Gastroesophageal sphincter (tissue), 4 donors: ENCODE results near the gene CMIP. TPM values are rescaled to one million over a fixed set of nuclear protein-coding genes. Genes with fewer than 3 reads are reported as not detected.
"Not testable (repeated sequence)": the region's sequence is repeated elsewhere in the genome, so short reads cannot be mapped to it uniquely, and the experiment has no call there.

Experiments
- ATAC-seq: fragments of 150-250 bp; one replicate; pipeline ENCODE4 v1.9.1; 2016; ENCODE audit warnings: mild to moderate bottlenecking, moderate library complexity
- H3K27ac ChIP-seq, 4 donors: fragments of 200-600 bp; sonication (generic) in 3 of 4; 1 replicate in 3 of 4; 2 replicates in 1 of 4; pipeline ENCODE4 v1.5.1; 2016 to 2019
- H3K27me3 ChIP-seq: fragments of 200-600 bp; sonication (generic); one replicate; pipeline ENCODE4 v1.5.1; 2019
- H3K36me3 ChIP-seq, 2 donors: fragments of 200-600 bp; sonication (generic); one replicate each; pipeline ENCODE4 v1.5.1; 2019; ENCODE audit warnings: control low read depth in 1 of 2
- H3K4me1 ChIP-seq, 3 donors: fragments of 200-600 bp; sonication (generic); 1 replicate in 2 of 3; 2 replicates in 1 of 3; pipeline ENCODE4 v1.5.1; 2016 to 2019; ENCODE audit warnings: control low read depth in 2 of 3
- H3K4me3 ChIP-seq, 2 donors: fragments of 200-600 bp; sonication (generic); one replicate each; pipeline ENCODE4 v1.5.1; 2019; ENCODE audit warnings: mild to moderate bottlenecking in 1 of 2, moderate library complexity in 1 of 2
- H3K9me3 ChIP-seq, 3 donors: fragments of 200-600 bp; sonication (generic); one replicate each; pipeline ENCODE4 v1.5.1; 2017 to 2019; ENCODE audit warnings: control low read depth in 2 of 3
- EP300 ChIP-seq: sonication (generic); formaldehyde crosslinking; IDR thresholded peaks from one replicate; pipeline ENCODE4 v1.6.1; 2017; ENCODE audit warnings: antibody characterized with exemption, mild to moderate bottlenecking
- POLR2A ChIP-seq, 2 donors: fragments of 450-650 bp; IDR thresholded peaks; one replicate each; pipeline ENCODE4 v1.6.1; 2017; ENCODE audit warnings: antibody characterized with exemption in 2 of 2, mild to moderate bottlenecking in 2 of 2, moderate library complexity in 1 of 2
- POLR2AphosphoS5 ChIP-seq: sonication (generic); formaldehyde crosslinking; IDR thresholded peaks from one replicate; pipeline ENCODE4 v1.6.1; 2017; ENCODE audit warnings: antibody characterized with exemption
- WGBS, 2 donors: methylation state at CpG; one replicate each; pipeline ENCODE4 v1.1.5; 2018; ENCODE audit warnings: low coverage in 1 of 2; 5-methylcytosine and 5-hydroxymethylcytosine counted together
- total RNA-seq, 4 donors: library from RNA; depleted of rRNA; stranded (reverse); fragments of >200 nt; gene quantifications; one replicate each; pipeline ENCODE4 v1.1.0, GENCODE V29; 2016
- TF ChIP-seq, protein P1 (sequence below), 4 experiments: fragments of 200-600 bp in 2 of 4; fragments of 450-650 bp in 2 of 4; sonication (generic) in 1 of 4; IDR thresholded peaks; one replicate each; pipeline ENCODE4 v1.5.1; 2017 to 2019; ENCODE audit warnings: antibody characterized with exemption in 4 of 4, mild to moderate bottlenecking in 2 of 4, moderate library complexity in 2 of 4

Gene CMIP
- total RNA-seq, 4 donors from 2014 or later, result 13.4 to 24.0 (median 19.2) TPM

DNA sequence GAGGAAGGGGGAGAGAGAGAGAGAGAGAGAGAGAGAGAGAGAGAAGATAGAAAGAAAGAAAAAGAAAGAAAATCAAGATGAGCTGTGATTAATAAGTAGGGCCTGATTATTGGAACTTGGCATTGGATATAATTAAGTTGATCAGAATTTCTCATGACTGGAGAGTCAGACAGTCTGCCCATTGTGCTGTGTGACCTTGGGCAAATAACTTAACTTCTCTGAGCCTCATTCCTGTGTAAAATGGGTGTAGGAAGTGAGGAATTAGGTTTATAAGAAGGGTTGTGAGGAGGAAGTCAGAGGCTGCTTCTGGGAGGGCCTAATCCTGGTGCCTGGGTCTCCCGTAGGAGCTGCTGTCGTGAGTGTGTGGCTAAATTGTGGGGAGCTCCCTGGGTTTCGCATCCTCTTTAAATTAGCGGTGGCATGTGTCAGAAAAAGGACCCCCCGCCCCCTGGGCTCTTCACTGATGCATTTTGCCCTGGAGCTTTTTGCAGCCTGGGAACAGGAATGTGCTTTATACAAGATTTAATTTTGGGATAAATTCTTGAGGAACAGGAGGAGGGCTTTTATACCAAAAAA, 76.0 kb downstream of the CMIP start:
- TF ChIP-seq EP300, result no peak
- no peak for TF ChIP-seq POLR2A (IDR thresholded peaks at IDR 0.05)
- TF ChIP-seq POLR2AphosphoS5, result no peak
- TF ChIP-seq, protein P1, sequence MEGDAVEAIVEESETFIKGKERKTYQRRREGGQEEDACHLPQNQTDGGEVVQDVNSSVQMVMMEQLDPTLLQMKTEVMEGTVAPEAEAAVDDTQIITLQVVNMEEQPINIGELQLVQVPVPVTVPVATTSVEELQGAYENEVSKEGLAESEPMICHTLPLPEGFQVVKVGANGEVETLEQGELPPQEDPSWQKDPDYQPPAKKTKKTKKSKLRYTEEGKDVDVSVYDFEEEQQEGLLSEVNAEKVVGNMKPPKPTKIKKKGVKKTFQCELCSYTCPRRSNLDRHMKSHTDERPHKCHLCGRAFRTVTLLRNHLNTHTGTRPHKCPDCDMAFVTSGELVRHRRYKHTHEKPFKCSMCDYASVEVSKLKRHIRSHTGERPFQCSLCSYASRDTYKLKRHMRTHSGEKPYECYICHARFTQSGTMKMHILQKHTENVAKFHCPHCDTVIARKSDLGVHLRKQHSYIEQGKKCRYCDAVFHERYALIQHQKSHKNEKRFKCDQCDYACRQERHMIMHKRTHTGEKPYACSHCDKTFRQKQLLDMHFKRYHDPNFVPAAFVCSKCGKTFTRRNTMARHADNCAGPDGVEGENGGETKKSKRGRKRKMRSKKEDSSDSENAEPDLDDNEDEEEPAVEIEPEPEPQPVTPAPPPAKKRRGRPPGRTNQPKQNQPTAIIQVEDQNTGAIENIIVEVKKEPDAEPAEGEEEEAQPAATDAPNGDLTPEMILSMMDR (IDR thresholded peaks at IDR 0.05), result no peak
- Histone ChIP-seq H3K4me1 (peaks cover 0 to 25% (median 3%) of the 10 kb centered on the region in 3 donors), H3K27me3 (no peaks in the 10 kb centered on the region), H3K4me3 (no peak overlapping the region), H3K36me3 (no peaks in the 10 kb centered on the region), H3K27ac (no peak overlapping the region), H3K9me3 (no peaks in the 10 kb centered on the region)
- no peak for ATAC-seq
- 89 to 96% methylated on average over 4 to 5 of the region's 5 CpGs for WGBS, 2 donors

DNA sequence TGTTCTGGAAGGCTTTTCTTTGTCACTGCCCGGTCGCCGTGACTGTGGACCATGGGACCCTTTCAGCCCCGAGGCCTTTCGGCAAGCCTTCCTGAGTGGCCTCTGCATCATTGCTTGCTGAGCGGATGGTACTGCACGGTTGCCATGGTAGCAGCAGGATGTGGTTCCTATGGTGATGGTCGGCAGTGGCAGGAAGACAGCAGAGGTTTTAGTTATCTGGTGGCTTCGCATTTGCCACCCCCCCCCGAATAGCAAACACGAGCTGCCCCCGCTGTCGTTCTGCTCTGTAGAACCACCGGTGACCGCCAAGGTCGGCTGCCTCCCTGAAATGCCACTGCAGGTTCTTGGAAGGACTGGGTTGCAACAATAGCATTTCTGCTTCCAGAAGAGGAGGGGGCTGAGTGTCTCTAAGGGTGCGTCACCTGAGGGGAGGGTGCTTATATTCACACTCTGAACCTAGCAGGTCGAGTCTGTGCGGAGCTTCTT, 76.6 kb downstream of the CMIP start:
- WGBS, 2 donors, result 82 to 83% methylated on average over 2 to 10 of the region's 19 CpGs
- Histone ChIP-seq H3K4me1 (peaks cover 0 to 30% (median 4%) of the 10 kb centered on the region in 3 donors), H3K27me3 (no peaks in the 10 kb centered on the region), H3K36me3 (no peaks in the 10 kb centered on the region), H3K4me3 (no peak overlapping the region), H3K9me3 (no peaks in the 10 kb centered on the region), H3K27ac (no peak overlapping the region)
- TF ChIP-seq POLR2AphosphoS5, result no peak
- TF ChIP-seq, protein P1 (IDR thresholded peaks at IDR 0.05), result no peak
- no peak for TF ChIP-seq EP300
- TF ChIP-seq POLR2A (IDR thresholded peaks at IDR 0.05), result no peak
- ATAC-seq, result no peak

DNA sequence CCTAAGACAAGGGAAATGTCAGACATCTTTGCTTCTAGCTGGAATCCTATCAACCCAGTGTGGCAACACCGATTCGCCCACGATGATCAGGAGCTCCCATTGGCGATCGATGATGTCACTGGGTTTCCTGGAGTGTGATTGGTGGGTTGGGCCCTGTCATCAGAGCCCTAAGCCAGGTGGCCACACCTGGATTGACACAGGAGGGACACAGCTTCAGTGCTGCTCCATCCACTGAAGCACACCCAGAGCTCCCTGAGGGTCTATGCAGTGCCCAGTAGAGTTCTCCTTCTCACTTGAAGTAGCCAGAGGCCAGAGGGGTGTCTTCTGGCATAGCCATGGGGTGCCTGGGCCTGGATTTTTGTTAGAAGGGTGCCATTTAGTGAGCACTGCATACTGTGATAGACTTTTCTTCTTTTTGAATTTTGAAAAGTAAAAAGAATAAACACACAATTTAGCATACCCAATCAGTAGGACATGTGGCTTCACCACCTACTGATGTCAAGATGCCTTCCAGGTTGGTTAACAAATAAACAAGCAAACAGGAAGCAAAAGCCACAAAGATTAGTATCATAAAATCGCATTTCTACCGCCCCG, 77.6 kb downstream of the CMIP start:
- H3K27ac ChIP-seq, result no peak overlapping the region
- WGBS, 2 donors, result 78 to 95% methylated on average over 3 to 8 of the region's 8 CpGs
- no peaks in the 10 kb centered on the region for H3K36me3 ChIP-seq
- peaks cover 0 to 39% (median 13%) of the 10 kb centered on the region in 3 donors for H3K4me1 ChIP-seq
- H3K4me3 ChIP-seq, result no peak overlapping the region
- no peaks in the 10 kb centered on the region for H3K27me3 ChIP-seq
- TF ChIP-seq, protein P1 (IDR thresholded peaks at IDR 0.05), result no peak
- TF ChIP-seq POLR2AphosphoS5 (no peak), POLR2A (IDR thresholded peaks at IDR 0.05) (no peak), EP300 (no peak)
- ATAC-seq, result no peak
- H3K9me3 ChIP-seq, result no peaks in the 10 kb centered on the region

DNA sequence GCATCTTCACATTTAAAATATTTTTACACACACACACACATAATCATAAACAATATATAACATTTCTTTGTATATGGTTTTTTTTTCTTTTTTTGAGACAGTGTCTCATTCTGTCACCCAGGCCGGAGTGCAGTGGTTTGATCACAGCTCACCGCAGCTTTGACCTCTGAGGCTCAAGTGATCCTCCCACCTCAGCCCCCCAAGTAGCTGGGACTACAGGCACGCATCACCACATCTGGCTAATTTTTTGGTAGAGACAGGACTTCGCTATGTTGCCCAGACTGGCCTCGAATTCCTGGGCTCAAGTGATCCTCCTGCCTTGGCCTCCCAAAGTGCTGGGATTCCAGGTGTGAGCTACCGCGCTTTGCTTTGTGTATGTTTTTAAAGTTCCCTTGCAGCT, 78.2 kb downstream of the CMIP start:
- H3K9me3 ChIP-seq, H3K27me3 ChIP-seq, H3K27ac ChIP-seq, H3K36me3 ChIP-seq, H3K4me3 ChIP-seq, ATAC-seq: not testable (repeated sequence)
- WGBS, 2 donors, result 100% methylated on average over 5 of the region's 7 CpGs; no CpG with 5 or more reads in 1 of the 2 donors
- peaks cover 0 to 36% (median 16%) of the 10 kb centered on the region in 3 donors for H3K4me1 ChIP-seq

DNA sequence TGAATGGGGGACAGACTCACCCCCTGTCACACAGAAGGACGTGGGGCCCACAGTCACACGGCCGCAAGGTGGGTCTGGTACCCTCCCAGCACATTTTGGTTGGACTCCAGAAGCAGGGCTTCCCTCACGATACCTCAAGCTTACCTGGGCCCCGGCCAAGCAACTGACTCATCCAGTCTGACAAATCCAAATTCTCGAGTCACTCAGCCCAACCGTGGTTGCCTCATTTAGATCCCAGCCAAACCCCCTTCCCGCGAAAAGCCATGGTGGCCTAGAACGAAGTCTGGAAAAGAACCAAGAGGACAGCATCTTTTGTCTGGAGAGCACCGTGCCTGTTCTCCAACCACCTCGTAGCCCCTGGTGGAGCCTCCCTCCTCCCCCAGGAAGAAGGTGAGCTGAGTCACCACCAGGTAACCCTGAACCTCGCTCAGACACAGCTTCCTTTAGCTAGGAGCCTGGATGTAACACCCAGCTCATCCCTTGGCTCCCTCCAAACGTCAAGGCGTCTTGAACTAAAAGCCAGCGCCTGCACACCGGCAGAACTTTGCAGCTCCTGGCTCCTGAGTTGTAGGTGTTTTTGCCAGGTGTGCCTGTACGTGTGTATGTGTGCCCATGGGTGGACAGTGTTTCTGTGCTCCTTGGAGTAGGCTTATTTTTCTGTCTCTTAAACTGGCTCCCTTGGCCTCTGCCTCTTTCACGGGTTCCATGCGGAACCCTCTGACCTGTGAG, 78.9 kb downstream of the CMIP start:
- Histone ChIP-seq H3K27ac (no peak overlapping the region), H3K27me3 (no peaks in the 10 kb centered on the region), H3K9me3 (no peaks in the 10 kb centered on the region), H3K4me1 (peaks cover 0 to 29% (median 16%) of the 10 kb centered on the region in 3 donors), H3K4me3 (no peak overlapping the region), H3K36me3 (no peaks in the 10 kb centered on the region)
- TF ChIP-seq POLR2AphosphoS5 (no peak), EP300 (no peak)
- TF ChIP-seq, protein P1 (IDR thresholded peaks at IDR 0.05), result no peak
- WGBS, 2 donors, result 81 to 82% methylated on average over 12 of the region's 20 CpGs
- no peak for ATAC-seq
